ENCODE results near the gene TUBB3. TPM values are rescaled to one million over a fixed set of nuclear protein-coding genes. Genes with fewer than 3 reads are reported as not detected.
"Not testable (repeated sequence)": the region's sequence is repeated elsewhere in the genome, so short reads cannot be mapped to it uniquely, and the experiment has no call there.

TUBB3 gene
- total RNA-seq, 1 donor from 2014 or later: 63.3 TPM

DNA sequence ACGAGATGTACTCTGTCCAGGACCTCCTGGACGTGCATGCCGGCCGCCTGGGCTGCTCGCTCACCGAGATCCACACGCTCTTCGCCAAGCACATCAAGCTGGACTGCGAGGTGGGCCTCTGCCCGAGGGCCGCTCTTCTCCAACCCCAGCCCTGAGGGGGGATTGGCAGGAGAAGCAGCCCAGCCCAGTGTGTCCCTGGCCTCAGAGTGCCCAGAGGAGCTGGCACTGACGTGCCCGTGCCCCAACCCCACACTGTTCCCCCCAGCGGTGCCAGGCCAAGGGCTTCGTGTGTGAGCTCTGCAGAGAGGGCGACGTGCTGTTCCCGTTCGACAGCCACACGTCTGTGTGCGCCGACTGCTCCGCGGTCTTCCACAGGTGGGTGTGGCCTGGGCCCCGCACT lies 41.1 kb downstream of the TUBB3 start:
- no peak for DNase-seq (ENCODE audit: low spot score)

DNA sequence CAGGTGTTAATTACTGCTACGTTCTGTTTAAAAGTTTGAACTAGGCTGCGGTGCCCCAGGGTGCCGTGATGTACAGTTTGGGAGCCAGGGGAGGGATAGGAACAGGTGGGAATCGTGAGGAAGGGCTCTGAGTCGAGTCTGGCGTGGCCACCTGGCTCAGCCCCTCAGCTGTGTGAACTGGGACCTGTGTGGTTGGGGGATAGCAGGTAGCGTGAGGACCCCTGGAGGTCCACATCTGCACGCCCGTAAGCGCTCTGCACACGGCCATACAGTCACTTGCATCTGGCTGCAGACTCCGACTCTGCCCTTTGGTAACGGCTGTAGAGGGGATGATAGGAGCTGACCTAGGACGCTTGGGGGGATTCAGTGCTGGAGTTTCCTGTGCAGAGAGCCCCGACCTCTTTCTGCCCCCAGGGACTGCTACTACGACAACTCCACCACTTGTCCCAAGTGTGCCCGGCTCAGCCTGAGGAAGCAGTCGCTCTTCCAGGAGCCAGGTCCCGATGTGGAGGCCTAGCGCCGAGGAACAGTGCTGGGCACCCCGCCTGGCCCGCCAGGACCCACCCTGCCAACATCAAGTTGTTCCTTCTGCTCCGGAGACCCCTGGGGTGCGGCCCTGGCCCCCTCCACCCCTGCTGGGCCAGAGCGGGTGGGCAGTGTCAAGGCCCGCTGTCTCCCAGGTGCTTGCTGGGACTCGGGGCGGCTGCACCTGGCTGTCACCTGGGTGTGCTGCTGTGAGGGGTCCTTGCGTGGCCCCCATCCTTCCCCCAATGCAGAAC lies 42.5 kb downstream of the TUBB3 start:
- no peak for DNase-seq (ENCODE audit: low spot score)

DNA sequence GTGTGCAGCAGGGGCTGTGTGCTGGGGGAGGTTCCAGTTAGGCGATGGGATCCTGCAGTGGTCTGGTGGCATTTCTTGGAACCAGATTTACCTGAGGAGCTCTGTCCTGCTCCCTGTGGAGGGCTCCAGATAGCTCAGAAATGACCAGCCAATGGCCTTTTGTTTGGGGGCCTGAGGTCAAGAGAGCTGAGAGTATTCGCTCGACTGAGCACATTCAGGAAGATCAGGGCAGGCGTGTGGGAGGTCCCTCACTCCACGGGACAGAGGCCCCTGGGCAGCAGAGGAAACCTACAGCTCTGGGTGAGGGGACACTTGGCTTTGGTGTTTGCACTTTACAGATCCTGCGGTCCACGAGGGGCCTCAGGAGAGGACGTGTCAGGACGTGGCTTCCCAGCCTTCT lies 43.6 kb downstream of the TUBB3 start:
- no peak for DNase-seq (ENCODE audit: low spot score)

DNA sequence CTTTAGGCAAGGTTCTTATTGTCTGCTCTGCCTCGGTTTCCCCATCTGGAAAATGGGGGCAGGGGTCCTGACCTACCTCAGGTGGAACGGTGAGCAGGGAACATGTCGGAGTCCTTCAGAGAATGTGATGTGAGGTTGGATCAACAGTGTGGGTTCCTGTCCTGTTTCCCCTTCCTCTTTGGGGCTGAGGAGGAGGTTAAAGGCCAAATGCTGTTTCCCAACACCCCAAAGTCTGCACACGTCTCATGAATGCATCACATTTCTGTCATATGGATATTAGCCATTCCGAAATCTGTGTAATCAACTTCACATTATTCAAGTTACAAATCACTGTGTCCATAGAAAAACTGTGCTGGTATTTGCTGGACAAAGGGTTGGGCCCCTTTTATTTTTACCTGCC lies 44.3 kb downstream of the TUBB3 start:
- DNase-seq (ENCODE audit: low spot score): not testable (repeated sequence)

DNA sequence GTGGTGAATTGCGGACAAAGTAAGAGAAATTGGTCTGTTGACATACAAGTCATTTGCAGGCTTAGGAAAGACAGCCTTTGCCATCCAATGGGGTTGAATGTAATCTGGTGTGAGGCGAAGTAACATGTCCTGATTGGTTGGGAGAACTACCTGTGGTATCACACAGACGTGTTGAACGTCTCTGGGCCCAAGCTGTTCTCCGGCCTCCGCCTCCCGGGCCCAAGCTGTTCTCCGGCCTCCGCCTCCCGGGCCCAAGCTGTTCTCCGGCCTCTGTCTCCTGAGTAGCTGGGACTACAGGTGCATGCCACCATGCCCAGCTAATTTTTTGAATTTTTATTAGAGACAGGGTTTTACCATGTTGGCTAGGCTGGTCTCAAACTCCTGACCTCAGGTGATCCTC lies 44.9 kb downstream of the TUBB3 start:
- not testable (repeated sequence) for DNase-seq (ENCODE audit: low spot score)

DNA sequence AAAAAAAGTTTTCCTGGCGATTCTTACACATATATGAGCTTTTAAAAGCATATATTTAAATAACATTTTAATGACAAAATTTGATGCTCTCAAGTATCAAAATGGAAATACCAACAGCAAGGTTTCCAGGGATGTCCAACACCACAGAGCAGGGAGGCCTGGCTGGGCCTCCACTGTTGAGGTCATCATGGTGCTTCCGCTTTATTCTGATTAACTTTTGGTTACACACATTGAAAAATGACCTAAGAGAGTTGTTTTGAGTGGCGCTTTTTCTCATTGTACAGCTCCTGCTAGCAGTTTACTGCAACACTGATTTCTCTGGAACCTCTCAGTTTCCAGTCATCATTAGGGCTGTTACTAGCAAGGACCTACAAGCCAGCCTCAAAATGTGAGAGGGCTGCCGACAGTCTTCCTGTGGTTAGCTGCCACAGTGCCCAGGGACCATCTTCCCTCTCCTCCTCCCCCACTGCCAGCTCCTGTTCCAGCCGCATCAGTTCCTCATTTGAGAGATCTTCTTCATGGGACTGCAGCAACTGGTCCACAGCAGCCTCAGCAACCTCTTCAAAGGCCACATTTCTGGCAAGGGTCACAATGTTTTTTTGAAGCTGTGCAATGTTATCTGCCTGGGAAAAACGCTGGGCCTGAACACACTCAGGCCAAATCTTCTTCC lies 46.7 kb downstream of the TUBB3 start:
- peak; percentile 23 for DNase-seq (ENCODE audit: low spot score)

DNA sequence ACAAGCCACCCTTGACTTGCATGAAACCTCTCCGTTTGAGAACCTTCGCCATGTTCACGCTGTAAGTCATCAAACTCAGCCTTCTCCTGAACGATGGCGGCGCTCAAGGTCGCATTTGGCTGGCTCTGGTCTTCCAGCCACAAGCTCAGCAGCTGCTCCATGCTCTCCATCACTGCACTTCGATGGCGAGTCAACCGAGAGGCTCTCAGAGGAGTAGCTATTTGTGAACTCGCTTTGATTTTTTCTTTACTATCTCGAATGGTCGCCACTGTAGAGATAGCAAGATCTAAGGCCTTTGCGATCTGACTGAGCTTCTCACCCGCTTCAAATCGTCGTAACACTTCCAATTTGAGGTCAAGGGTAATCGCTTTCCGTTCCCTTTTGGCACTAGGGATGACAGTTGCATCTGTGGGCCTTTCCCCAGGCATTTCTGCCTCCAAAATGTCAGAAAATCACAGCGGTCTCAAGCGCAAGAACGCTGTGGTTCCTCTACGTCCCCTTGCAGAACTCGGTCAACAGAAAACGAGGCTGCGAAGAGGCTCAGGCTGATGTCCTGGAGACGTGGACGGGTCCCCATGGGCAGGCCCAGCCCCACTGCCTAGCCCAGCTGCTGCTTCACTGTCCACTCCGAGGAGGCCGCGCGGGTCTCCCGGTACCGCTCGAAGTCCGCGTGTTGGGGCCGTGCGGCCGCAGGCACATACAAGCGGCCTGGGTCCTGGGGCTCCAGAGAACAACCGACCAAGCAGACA lies 48.5 kb downstream of the TUBB3 start:
- no peak for DNase-seq (ENCODE audit: low spot score)

DNA sequence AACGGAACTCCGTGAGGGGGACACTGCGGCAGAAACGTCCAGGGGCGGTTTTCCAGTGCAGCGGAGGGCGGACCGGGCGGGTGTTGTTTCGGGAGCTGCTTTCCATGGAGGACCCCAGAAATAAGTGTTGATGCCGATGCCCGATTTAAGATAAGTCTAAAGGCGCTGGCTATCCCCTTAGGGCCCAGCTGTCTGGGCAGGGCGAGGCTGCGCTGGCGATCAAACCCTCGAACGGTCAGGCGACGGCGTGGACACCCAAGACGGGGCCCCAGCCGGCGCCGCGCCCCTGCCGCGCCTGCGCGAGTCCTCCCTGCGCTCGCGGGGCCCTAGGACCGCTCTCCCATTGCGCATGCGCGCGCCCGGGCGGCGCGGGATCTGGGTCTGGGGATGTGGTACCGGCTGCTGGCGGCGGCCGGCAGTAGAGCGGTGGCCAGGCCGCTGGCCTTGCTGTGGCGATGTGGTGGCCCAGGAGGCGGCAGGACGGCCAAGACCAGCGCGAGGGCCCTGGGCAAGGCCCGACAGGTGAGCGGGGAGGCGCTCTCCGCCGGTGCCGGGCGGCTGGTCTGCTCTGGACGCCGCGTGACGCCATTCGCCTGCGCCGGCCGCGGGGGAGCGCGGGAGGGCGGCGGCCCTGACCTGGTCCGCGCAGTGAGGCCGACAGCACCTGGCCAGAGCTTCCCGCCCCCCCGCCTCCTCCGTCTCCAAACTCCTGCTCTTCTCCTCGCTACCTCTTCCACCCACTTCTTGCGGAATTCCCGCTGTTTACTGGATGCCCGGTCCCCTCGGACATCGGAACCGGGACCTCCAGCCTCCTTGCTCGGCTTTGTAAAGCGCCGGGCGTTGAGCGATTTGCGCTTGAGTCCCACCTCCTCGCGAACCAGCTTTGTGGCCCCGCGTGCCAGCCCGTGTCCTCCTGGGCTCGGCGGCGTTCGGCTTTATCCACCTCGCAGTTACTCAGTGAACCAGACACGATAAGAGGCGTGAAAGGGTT lies 49.4 kb downstream of the TUBB3 start:
- peak; percentile 97 for DNase-seq (ENCODE audit: low spot score)

DNA sequence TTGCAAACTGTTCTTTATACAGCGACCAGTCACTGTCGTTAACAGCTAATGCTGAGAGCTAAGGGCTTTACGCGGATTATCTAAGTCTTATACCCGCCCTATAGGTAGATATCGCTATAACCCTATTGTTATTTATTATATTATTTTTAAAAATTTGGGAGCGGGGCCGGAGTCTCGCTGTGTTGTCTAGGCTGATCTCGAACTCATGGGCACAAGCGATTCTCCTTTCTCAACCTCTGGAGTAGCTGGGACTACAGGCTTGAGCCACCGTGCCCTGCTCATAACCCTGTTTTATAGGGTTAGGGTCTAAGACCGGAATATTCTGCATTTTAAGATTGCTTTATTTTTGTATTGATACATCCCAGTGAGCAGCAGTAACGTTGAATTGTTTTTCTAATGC lies 50.1 kb downstream of the TUBB3 start:
- no peak for DNase-seq (ENCODE audit: low spot score)

DNA sequence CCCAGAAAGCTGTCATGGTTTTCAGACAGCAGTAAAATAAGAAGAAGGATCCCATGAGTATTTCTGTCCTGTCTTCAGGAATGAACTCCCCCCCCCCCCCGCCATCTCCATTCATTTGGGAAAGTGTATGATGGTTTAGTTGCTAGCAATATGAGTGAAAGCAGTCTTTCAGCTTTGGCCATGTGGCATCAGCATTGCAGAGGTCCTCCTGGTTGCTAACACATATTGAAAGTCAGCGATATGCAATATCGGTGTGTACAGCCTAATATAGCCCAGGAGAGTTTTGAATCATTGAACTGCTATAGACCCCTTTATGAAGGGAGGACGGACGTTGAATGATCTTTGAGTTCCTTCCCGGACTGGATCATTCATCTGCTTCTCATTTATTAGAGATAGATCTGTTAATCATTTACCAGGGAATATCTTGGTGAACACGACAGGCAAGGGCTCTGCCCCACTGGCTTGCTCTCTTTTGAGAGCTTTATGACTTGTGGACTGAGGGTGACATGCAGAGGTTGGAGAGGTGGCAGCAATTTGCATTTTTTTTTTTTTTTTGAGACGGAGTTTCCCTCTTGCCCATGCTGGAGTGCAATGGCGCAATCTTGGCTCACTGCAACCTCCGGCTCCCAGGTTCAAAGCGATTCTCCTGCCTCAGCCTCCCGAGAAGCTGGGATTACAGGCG lies 50.7 kb downstream of the TUBB3 start:
- DNase-seq (ENCODE audit: low spot score): no peak

DNA sequence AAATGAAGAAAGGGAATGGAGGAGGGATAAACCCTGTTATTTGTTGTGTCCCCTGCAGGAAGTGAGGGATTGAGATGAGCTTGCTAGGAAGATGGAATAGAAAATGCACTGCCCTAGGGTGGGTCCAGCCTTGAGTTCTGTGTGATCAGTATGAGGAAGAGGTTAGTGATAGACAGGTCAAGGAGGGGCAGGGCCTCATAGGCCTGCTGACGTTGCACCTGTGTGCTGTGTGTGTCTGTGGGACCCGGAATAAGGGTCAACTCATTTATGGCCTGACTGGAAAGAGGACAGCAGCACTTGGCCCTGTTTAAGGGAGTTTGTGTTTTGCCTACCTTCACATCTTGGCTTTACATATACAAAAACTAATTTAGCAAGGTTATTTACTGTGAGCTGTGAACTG lies 51.7 kb downstream of the TUBB3 start:
- no peak for DNase-seq (ENCODE audit: low spot score)

DNA sequence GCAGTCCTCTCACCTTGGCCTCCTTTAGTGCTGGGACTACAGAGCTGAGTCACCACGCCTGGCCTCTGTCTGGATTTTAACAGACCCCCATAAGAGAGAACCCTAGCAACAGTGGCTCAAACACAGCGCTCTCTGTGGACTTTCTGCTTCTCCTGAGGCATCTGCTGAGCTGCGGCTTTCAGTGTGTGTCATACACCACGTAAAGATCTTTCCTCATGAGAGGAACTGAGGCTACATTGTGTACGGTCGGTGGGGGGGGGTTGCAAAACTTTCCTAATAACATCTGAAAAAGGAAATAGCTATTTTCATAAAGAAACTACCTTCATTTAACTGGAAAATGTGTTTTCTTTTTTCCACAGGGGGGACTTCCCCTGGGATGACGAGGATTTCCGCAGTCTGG lies 58.3 kb downstream of the TUBB3 start:
- DNase-seq (ENCODE audit: low spot score): no peak

DNA sequence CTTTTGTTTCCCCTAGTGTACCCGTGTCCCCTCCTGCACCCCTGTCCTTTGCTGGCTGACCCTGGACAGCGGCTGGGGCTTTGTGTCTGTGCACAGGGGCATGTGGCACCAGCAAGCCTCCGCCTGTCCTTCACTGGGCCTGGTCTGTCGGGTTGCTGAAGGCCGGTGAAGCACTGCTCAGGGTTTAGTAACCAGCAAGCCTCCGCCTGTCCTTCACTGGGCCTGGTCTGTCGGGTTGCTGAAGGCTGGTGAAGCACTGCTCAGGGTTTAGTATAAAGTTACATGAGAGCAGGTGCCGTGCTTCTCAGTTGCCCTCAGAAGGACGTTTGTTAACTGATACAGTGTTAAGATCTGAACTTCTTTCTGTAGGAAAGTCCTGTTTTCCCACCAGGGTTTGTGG lies 59.2 kb downstream of the TUBB3 start:
- no peak for DNase-seq (ENCODE audit: low spot score)

DNA sequence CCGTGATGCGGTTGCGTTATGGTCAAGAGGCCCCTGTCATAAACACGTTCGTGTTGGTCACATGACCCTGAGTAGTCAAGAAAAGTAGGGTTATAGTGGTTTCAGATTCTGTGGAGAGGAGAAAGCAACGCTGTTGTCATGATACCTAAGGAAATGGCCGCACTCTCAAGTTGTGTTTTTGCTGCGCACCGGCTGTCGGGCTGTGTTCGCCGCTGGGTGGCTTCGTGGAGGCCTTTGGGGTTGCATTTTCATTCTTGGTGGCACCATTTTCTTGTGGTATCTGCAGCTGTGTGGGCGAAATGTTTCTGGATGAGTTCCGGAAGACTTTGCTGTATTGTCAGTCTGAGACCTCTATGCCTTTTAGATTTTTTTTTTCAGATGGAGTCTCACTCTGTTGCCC lies 60.4 kb downstream of the TUBB3 start:
- DNase-seq (ENCODE audit: low spot score): no peak

DNA sequence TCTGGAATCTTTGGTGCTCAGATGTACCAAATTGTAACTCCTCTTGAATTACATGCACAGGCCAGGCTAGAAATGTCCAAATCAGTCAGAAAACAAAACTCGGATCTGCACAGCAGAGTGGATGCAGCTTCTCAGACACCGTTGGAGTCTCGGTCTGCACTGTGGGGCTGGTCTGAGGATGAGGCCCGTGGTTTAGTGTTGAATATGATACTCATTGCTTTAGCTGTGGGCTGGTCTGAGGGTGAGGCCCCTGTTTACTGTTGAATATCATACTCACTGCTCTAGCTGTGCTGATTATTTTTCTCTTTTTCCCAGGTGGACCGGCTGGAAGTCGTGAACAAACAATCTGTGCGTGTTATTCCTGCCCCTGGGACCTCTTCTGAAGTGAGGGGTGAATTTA lies 61.1 kb downstream of the TUBB3 start:
- no peak for DNase-seq (ENCODE audit: low spot score)

DNA sequence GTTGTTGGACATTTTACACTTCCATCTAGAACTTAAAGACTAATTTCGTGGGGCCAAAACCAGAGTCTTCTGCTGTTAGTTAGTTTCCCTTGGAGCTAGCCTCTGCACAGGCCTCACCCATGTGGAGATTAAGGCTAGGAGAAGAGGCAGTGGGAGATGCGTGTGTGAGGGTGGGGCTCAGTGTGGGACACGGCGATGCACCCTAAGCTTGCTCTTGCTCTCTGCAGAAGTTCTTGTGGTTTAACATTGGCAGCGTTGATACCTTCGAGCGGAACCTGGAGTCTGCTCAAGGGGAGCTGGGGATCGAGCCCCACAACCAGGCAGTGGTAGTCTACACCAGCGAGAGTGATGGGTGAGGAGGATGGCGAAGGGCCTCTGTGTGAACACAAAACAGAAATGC lies 62.1 kb downstream of the TUBB3 start:
- no peak for DNase-seq (ENCODE audit: low spot score)

Other genes with a start within 250 kb of the TUBB3 start
- 35.4 TPM for gene CDK10, start 236.7 kb upstream of the TUBB3 start, total RNA-seq (ENCODE audit: insufficient read depth, low replicate concordance)
- 12.5 TPM for gene SPATA2L, start 221.6 kb upstream of the TUBB3 start, total RNA-seq (ENCODE audit: insufficient read depth, low replicate concordance)
- gene VPS9D1, start 202.4 kb upstream of the TUBB3 start, total RNA-seq (ENCODE audit: insufficient read depth, low replicate concordance): 9.1 TPM
- gene ZNF276, start 201.8 kb upstream of the TUBB3 start, total RNA-seq (ENCODE audit: insufficient read depth, low replicate concordance): 14.9 TPM
- 34.7 TPM for gene FANCA, start 106.7 kb upstream of the TUBB3 start, total RNA-seq (ENCODE audit: insufficient read depth, low replicate concordance)
- gene SPIRE2, start 94.9 kb upstream of the TUBB3 start, total RNA-seq (ENCODE audit: insufficient read depth, low replicate concordance): 2.2 TPM
- 121 TPM for gene TCF25, start 49.8 kb upstream of the TUBB3 start, total RNA-seq (ENCODE audit: insufficient read depth, low replicate concordance)
- 4.3 TPM for gene MC1R, start 4.5 kb upstream of the TUBB3 start, total RNA-seq (ENCODE audit: insufficient read depth, low replicate concordance)
- gene DEF8, start 25.4 kb downstream of the TUBB3 start, total RNA-seq (ENCODE audit: insufficient read depth, low replicate concordance): 58.7 TPM
- gene DBNDD1, start 96.1 kb downstream of the TUBB3 start, total RNA-seq (ENCODE audit: insufficient read depth, low replicate concordance): 0.72 TPM
- gene PRDM7, start 154.0 kb downstream of the TUBB3 start, total RNA-seq (ENCODE audit: insufficient read depth, low replicate concordance): 2.2 TPM

All from umbilical cord (tissue), 2 donors.